HFF-Myc (cell line): ENCODE results near the gene SCN10A.

Experiments used
- DNase-seq: peaks from one replicate; pipeline ENCODE4 v3.0.0-alpha.2; 2011; ENCODE audit warnings: low read depth; ENCODE audit errors: extremely low read depth
- H3K4me3 ChIP-seq: replicated peaks from 2 replicates; pipeline ENCODE4 v1.5.1; 2011; ENCODE audit warnings: low read depth, mild to moderate bottlenecking, control low read depth, low read length
- CTCF ChIP-seq: IDR thresholded peaks from 2 replicates; pipeline ENCODE4 v1.5.1; 2012; ENCODE audit warnings: mild to moderate bottlenecking, low read depth, low read length, control low read depth; ENCODE audit errors: missing control alignments

Gene SCN10A

DNA sequence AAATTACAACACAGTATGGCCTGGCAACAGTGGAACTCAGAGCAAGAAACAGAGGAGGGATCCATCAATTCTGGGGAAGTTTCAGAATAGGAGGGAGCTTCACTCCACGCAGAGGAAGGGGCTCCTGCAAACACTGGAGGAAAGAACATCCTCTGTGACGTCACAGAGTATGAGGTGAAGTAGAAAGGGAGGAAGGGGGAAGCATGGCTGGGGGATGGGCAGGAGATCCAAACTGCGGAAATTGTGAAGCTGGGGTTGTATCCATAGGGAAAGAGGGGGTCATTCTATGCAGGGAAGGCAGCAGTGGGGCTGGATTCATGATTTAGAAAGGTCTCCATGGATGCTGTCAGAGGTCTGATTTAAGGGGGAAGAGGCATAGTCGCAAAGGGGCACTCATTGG lies 8.3 kb upstream of the SCN10A start:
- no peak for TF ChIP-seq CTCF
- DNase-seq = no peak
- H3K4me3 ChIP-seq = no peak overlapping the region

DNA sequence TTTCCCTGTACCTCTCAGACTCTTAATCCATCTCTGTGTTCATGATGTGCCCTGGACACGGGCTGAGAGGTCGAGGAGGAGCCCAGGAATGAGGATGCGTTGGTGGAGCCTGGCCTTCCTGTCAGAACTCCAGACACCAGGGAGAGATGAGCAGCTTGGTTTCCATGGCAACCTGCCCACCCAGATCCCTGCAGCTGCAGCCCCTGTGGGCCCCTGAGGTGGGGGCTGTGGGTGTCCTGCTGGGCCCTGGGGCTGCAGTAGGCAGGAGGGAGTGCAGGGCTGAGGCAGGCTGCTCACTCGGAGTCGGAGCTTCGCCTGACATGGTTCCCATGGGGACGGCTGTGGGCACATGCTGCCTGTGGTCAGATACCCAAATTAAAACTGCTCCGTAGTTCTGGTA lies 7.7 kb upstream of the SCN10A start:
- DNase-seq = no peak
- TF ChIP-seq CTCF = no peak
- H3K4me3 ChIP-seq = no peak overlapping the region

DNA sequence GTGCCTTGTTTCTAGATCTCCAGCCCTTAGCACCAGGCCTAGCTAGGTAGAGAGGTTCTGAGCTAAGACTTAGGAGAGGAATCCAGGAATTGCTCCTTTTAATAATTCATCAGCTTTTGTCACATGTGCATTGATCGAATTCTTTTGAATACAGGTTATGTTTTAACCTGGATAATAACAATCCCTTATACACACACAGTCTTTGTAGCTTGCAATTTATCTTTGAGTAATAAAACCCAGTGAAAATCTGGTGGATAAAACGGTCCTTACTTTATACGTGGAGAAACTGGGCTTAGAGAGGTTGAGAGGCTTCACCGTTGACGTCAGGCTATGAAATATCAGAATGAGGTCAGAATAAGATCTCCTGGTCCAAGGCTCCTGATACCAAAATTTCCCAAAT lies 7.2 kb upstream of the SCN10A start:
- no peak for TF ChIP-seq CTCF
- H3K4me3 ChIP-seq = no peak overlapping the region
- DNase-seq = no peak

GRCh38 chr3:38811822-38812221 lies 4.2 kb downstream of the SCN10A start:
- no peak for DNase-seq
- no peak for TF ChIP-seq CTCF
- no peak overlapping the region for H3K4me3 ChIP-seq

DNA sequence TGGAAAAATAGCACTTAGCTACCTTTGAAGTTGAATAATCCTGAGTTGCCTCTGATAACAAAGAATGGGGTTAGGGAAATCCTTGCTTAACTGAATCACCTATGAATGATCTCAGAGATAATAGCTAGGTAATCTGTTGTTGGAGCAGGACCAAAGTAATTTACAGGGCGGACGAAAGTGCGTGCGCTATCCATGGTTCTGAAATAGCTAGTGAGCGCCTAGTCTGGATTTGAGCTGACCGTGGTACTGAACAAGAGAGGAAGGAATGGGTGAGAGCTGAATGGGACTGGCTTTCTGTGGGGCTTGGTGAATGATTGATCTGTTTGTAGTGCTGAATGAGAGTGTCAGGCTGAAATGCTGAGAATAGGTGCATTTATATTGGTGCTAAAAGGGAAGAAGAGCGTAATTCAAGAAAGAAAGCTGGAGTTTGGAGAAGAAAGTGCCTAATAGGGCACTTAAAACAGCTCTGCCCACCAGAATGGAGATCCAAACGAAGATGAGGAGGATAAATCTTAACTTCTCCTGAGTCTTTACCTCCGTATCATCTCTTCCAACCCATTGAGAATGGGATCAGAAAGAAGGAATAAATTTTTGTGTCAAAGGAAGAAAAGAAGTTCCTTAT lies 10.1 kb downstream of the SCN10A start:
- TF ChIP-seq CTCF = no peak
- no peak overlapping the region for H3K4me3 ChIP-seq
- peak; percentile 70 for DNase-seq

DNA sequence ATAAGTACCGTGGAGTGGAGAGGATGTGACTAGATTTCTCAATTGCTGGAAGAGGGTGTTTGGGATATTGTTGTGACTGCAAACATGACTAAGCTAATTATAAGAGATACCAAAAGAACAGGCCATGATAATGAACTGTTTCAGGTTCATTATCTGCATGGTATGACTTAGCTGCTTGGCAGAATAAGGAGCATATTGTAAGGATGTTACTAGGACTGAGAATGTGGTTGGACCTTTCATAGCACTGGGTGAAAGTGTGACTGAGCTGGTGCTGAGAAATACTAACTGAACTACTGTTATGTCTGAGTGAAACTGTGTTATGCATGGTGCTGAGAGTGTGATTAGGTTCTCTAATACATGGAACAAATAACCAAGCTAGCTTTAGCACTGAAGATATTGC lies 11.0 kb downstream of the SCN10A start:
- H3K4me3 ChIP-seq = no peak overlapping the region
- no peak for TF ChIP-seq CTCF
- DNase-seq = no peak

DNA sequence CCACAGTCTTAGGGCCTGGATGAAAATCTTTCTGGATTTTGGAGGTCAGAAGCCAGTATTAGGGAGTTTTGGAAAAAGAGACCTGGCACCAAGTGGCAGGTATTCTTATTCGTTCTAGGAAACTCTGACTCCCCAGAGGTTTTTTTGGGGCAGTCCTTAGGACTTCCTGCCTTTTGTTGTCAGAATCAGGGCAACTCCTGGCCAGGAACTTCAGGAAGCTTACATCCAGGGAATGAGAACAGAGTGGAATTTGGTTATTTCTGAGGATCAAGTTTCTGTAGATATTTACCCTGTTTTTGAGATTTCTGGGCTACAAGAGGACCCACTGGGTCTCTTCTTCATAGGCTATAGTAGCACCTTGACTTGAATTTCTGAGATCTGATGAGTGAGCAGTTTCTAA lies 15.5 kb downstream of the SCN10A start:
- no peak for TF ChIP-seq CTCF
- no peak for DNase-seq
- H3K4me3 ChIP-seq = no peak overlapping the region
